GM18519 (cell line): ENCODE results near the gene CNTNAP5.

Source experiments
- ATAC-seq: cut with Tn5 transposase; IDR thresholded peaks from one replicate; pipeline ENCODE4 v1.9.1; 2021; ENCODE audit warnings: mild to moderate bottlenecking, moderate library complexity; ENCODE audit not compliant: unreplicated experiment, low FRiP score

Gene CNTNAP5

DNA sequence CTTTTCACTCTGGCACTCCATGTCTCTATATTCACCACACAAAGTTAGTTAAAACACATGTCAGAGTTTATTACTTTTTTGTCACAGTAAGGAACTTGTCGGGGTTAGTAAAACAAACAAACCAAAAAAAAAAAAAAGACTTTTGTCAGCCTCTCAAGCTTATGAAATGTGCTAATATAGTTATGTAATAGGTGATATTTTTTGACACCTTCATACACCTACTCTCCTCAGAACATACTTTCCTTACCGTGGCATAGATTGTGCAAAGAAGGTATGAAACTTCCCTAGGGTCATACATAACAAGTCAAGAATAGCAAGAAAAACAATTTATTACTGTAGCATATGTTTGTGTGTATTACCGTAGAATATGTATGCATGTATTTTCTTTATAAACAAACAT, 633.3 kb downstream of the CNTNAP5 start:
- no peak for ATAC-seq

DNA sequence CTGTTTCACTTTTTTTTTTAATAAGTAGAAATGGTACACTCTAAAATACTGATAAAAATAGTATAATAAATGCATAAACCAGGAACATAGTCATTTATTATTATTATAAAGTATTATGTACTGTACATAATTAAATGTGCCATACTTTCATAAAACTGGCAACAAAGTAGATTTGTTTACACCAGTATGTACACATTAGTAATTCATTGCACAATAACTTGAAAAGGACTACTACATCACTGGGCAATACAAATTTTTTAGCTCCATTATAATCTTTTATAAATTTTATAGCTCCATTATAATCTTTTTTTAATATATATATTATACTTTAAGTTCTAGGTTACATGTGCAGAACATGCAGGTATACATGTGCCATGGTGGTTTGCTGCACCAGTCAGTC, 636.5 kb downstream of the CNTNAP5 start:
- ATAC-seq: no peak

DNA sequence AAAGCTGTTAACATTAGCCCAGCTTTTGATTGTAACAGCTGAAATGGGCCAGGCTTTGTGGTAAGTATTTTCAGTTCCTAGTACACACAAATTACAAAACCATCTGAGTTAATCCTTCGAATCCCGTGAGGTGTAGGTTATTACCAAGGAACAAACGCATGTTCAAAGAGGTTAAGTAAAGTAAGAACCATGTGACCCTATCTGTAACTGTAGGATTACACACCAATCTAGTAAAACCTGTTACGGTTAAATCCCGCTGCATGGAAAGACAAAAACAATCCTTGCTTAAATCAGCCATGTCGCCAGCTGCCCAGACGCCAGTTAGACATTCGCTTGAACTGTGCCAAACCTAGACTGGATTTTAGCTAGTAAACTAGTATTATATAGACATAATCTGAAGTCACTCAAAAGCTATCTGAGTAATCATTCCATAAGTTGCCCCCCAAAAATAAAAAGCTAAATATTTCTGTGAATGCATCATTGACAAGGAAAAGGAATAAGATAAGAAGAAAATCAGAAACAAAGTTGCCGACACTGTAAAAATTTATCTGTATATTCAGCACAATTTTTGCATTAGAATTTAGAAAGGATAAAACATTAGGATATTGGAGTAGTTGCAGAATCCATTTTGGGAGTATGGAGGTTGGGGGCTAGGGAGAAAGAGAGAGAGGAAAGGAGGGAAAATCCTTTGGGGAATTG, 638.0 kb downstream of the CNTNAP5 start:
- no peak for ATAC-seq

DNA sequence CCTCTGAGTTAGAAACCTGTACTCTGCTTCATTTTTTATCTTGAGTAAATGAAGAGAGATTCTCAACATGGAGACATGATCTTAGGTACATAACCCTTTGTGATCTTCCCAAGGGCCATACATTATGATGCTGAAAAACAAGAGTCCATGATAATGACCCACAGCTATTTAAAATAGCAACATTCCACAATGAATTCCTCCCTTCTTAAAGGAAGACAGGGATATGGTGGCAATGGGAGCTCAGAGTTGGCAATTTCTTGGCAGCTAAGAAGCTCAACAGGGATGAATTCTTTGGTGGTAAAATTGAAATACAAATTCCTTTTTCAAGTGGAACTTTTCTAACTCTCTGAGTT, 638.5 kb downstream of the CNTNAP5 start:
- ATAC-seq: no peak

DNA sequence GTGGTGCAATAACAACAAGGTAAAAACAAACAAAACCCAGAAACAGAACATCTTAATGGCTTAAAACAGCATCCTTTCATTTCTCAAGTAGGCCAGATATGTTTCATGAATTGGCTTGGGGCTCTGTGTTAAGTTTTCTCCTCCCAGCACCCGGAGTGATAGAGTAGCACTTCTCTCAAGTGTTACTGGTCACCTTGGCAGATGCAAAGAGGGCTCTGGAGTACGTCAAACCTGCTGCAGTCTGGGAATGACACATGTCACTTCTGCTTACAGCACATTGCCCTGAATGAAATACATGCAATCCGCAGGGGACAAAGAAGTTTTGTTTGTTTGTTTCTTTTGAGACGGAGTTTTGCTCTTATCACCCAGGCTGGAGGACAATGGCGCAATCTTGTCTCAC, 639.3 kb downstream of the CNTNAP5 start:
- no peak for ATAC-seq

DNA sequence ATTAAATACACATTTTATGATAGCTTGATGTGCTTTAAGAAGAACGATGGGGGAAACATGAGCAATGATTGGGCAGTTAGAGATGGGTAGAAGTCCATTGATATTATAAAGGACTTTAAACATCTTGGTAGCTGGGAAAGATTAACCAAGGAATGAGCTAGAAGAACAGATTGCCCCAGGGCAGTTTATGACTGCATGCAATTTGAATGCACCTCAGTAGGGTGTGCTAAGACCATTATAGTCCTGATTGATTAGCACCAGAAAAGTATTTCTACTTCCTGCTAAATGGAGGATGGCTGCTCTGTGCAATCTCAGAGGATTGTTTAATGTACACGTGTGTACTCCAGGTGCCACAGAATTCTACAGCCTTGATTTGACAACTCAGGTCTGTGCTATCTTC, 641.9 kb downstream of the CNTNAP5 start:
- ATAC-seq: no peak

DNA sequence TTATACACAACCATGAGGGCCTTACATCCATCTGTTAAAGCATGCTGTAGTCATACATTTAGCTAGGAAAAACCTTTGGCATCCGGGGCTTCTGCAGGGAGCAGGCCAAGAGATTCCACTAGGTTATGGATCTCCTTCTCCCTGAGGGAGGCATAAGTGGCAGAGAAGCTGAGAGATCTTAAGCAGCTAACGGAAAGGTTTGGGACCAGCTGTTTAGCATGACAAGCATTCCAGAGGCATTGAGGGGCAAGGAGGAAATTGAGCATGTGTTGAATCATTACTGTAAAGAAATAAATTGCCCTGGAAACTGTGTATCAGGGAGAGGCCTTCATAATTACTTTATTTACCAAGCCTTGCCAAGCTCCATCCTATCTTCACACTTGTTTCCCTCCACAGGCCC, 643.1 kb downstream of the CNTNAP5 start:
- ATAC-seq: no peak

DNA sequence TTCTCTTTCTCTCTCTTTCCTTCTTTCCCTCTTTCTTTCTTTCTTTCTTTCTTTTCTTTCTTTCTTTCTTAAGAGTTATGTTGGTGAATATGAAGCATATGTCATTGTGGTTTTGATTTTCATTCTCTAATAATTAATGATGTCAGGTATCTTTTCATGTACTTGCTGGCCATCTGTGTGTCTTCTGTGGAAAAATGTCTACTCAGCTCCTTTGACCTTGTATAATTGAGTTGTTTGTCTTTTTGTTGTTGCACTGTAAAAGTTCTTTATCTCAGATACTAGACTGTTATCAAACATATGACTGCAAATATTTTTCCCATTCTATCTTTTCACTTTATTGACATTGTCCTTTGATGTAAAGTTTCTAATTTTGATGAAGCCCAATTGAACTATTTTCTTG, 645.1 kb downstream of the CNTNAP5 start:
- no peak for ATAC-seq

DNA sequence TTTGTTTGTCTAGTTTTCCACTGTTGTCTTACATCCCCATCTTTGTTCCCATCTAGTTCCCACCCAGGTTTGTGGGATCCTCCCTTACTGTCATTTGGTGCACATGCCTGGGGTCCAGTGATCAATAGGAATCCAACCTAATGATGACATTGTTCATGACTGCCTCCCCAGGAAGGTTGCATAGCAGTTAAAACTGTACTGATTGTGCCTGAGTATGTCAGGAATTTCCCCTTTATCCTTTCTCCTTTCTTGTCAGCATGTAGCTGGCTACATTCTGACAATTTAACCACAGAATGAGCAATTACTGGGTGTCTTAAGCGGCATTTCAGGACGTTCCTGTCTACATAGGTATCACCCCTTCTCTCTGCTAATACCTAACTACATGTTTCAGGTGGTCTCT, 653.0 kb downstream of the CNTNAP5 start:
- no peak for ATAC-seq

DNA sequence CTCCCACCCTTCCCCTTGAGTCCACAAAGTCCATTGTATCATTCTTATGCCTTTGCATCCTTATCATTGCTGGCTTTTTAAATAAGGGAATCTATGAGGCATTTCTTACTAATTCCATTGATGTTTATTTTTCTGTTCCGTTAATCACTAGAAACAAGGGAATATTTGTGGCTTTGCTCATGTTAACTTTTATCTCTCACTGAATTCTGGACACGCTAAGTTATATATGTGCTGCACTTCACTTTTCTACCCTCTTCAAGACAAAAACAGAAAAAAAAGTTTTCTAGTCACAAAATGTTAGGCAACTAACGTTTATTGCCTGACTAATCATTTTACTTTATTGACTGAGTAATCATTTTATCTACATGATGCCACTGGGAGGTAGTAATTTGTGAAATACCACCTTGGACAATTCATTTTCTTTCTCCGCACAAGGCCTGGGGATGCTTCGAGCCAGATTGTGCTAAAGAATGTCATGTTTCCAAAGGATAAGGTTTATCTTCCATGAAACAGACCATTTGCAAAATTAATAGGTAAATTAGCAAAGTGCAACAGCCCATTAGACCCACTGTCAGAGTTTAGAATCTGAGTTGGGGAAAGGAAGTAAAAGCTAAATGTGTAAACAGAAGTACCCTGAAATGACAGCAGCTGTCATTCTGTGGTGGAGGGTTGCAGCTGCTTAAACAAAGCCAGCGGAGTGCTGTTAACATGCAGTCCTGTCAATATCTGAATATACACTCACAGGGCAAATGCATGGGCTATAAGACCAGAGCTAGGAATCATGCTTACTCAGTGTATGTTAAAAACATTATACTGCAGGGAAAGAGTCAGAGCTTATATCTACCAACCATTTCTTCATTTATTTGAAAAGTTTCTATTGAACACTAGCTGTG, 658.7 kb downstream of the CNTNAP5 start:
- no peak for ATAC-seq

DNA sequence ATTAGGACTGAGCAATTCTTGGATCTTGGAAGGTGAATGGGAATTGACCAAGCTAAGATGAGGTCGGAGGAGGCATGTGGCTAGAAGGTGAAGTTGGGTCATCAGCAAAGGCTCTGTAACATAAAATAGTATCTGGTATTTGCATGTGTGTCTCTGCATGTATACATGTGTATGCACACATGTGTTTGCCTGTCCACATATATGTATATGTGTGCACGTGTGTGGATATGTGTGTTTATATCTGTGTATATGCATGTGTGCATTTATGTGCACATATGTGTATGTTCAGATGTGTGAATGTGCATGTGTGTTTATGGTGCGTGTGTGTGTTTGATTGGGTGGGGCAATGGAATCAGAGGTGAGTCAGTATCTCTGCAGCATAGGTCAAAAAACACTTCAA, 664.3 kb downstream of the CNTNAP5 start:
- ATAC-seq: no peak

DNA sequence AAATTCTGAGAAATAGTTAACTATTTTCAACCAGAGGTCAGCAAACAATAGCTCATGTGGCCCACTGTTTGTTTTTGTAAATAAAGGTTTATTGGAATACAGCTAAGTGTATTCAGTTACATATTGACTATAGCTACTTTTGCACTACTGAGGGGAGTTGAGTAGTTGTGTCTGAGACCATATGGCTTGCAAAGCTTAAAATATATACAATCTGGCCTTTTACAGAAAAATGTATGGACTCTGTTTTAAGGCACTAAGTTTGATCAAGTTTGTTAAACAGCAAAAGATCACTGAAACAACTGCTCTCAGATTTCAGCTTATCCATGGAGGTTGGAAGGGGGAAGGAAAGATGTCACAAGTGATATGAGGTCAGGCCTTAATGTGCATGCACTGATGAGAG, 667.1 kb downstream of the CNTNAP5 start:
- no peak for ATAC-seq

DNA sequence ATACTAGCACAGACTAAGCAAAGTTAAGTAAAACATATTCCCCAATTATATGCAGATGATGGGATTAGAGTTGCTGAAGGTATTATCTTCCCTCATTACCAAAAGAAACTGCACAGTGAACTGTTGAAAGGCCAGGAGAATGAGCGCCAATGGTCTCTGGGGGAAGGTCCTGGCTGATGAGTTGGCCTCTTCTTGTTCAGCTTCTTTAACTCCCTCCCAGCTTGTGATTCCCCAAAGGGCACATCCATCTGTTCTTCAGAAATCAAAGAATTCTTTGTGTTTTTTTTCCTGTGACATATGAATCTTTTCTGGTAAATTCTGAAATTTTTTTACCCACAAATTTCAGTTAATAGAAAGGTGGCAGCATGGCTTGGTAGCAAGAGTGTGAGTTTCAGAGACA, 667.6 kb downstream of the CNTNAP5 start:
- ATAC-seq: no peak

DNA sequence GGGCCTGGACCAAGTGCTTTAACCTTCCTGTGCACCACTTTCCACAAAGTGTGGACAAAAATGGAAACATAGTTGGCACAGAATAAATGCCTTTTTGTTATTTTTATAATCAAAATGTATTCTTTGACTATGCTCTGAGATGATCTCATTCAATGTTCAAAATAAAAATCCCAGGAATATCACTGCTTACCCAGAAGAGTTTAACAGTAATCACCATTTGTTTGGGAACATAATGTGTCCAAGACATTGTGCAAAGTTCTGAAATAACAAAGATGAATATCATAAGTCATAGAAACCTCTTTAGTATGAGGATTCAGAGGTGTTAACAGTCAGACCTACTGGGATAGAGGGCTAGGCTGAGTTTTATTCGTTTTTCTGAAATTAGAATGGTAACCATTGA, 668.1 kb downstream of the CNTNAP5 start:
- no peak for ATAC-seq

DNA sequence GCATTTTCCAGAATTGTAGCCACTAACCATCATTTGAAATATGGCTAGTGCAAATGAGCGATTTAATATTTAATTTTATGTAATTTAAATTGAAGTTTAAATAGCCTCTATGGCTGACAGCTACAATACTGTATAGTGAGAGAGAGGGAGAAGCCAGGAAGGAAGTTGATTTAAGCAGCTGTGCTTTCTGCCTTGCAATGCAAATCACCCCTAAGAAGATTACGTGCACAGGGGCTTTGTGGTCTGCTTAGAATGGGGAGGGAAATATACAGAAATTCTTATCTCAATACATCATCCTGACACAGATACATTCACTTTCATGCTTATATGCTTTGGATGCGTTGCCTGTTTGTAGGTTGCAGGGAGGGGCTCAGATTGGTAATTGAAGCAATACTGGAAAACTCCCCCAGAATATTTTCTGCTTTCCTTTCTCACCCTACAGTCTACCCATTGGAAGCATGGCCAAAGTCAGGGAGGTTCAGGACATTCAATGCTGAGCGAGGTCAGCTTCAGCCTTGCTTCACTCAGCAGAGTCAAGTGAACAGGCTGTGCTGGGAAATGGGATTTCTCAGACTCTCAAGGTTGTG, 674.0 kb downstream of the CNTNAP5 start:
- ATAC-seq: no peak

DNA sequence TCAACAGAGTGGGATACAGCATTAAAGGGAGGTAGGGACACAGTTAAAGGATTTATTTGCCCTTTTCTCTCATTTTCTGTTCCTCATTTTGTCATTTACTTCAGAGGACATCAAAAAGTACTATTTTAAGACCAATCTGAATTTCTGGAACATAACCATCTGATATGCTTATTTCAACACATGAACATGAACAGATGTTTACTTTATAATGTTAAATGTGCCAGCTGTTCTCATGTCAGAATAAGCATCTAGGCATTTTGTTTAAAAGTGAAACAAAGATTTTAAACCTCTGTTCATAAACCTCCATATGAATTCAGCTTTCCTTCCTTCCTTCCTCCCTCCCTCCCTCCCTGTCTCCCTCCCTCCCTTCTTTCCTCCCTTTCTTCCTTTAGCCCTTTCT, 677.7 kb downstream of the CNTNAP5 start:
- ATAC-seq: no peak

DNA sequence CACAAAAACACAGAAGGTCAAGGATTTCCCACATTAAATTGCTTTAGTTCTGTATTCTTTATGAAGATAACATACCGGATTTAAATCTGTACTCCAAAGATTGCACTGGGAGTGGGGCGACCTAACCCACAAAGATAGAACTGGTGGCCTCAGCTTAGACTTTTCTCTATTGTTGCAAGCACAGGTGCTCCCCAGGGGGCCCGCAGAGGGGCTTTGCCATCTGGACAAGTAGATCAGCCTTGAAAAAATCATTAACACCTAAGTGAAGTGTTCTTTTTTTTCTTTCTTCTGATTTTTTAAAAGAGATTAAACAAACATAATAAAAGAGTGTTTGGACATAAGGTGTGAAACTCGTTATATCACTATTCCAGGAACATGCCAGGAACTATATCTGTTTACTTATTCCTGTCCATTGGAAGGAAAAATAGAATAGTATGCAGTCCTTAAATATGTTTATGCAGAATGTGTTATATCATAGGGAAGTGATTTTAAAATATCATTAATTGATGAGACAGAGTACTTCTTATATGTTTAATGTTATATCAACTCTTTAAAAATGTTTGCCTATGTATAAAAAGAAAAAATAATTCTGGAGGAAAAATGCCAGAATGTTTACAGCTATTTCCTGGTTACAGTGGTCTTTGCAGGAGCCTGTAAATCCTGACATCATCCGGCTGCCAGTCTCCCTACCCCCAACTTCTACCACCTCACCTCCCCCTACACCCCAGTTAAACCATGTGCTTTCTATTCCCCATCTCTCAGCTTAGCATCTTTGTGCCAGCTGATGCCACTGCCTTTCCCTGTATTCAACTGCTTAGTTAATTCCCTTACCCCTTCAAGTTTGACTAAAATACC, 679.2 kb downstream of the CNTNAP5 start:
- no peak for ATAC-seq

DNA sequence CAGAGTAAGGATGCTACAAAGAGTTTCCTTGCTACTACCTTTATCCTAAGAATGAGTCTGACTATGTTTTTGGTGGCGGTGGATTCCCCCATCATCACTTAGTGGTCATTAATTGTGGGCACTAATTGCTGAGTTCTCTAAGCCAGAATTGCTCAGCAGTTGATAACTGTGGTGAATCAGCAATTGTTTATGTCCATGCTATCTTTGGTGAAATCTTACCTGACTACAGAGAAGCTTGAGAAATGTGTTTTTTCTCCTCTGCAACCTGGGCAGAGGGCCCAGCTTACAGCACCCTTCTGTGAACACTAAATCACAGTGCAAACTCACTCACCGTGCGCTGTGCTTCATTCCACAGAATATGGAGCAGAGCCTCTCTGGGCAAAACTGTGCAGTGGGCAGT, 683.6 kb downstream of the CNTNAP5 start:
- no peak for ATAC-seq

DNA sequence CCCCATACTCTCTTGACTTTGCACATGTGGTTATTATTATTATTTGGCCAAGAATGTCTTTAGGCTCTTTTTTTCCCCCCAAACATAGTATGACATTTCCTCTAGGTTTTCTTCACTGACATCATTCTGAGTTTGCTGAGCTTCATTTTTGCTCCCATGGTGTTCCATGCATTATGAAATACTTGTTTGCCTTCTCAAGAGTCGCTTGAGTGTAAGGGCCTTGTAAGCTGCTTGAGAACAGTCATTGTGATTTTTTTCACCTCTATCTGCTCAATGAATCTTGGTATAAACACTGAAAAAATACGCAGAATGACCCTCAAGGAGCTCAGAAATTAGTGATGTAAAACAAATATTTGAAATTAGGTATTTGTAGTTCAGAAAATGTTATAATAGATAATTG, 688.9 kb downstream of the CNTNAP5 start:
- no peak for ATAC-seq

DNA sequence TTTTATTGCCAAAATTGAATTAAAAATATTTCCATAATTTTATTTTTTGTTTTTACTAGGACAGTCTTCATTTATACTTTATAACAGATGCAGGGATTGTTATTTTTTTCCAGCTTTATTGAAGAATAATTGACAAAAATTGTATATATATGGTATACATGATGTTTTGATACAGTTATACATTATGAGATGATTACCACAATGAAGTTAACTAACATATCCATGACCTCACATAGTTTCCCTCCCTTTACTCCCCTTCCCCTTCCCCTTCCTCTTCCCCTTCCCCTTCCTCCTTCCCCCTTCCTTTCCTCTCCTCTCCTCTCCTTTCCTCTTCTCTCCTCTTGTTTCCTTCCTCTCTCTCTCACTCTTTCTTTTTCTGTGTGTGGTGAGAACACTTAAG, 700.1 kb downstream of the CNTNAP5 start:
- no peak for ATAC-seq

DNA sequence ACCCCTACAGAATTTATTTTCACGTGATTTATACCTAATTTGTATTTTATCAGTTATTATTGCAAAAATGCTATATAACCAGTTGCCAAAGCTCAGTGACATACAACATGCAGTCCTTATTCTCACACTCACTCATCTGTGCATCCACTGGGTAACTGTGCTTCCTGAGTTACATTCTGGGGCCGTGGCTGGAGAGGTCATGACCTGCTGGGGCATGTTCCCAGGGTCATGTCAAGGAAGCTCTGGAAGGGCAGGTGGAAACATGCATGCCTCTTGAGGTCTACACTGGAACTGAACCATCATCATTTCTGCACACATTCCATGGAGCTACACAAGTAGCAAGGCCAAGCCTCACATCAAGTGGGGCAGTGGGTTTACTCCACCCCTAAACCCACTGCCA, 715.5 kb downstream of the CNTNAP5 start:
- ATAC-seq: no peak
